ENCODE data around the gene FNTB. TPM values are rescaled to one million over a fixed set of nuclear protein-coding genes. Genes with fewer than 3 reads are reported as not detected.

FNTB gene
- total and polyA plus RNA-seq, 9 of the 15 experiments (the other 6 are each of a cell fraction or from before 2014, with no cell fraction given): 6.9 to 23.2 (median 12.2) TPM

- TF ChIP-seq, protein P1, sequence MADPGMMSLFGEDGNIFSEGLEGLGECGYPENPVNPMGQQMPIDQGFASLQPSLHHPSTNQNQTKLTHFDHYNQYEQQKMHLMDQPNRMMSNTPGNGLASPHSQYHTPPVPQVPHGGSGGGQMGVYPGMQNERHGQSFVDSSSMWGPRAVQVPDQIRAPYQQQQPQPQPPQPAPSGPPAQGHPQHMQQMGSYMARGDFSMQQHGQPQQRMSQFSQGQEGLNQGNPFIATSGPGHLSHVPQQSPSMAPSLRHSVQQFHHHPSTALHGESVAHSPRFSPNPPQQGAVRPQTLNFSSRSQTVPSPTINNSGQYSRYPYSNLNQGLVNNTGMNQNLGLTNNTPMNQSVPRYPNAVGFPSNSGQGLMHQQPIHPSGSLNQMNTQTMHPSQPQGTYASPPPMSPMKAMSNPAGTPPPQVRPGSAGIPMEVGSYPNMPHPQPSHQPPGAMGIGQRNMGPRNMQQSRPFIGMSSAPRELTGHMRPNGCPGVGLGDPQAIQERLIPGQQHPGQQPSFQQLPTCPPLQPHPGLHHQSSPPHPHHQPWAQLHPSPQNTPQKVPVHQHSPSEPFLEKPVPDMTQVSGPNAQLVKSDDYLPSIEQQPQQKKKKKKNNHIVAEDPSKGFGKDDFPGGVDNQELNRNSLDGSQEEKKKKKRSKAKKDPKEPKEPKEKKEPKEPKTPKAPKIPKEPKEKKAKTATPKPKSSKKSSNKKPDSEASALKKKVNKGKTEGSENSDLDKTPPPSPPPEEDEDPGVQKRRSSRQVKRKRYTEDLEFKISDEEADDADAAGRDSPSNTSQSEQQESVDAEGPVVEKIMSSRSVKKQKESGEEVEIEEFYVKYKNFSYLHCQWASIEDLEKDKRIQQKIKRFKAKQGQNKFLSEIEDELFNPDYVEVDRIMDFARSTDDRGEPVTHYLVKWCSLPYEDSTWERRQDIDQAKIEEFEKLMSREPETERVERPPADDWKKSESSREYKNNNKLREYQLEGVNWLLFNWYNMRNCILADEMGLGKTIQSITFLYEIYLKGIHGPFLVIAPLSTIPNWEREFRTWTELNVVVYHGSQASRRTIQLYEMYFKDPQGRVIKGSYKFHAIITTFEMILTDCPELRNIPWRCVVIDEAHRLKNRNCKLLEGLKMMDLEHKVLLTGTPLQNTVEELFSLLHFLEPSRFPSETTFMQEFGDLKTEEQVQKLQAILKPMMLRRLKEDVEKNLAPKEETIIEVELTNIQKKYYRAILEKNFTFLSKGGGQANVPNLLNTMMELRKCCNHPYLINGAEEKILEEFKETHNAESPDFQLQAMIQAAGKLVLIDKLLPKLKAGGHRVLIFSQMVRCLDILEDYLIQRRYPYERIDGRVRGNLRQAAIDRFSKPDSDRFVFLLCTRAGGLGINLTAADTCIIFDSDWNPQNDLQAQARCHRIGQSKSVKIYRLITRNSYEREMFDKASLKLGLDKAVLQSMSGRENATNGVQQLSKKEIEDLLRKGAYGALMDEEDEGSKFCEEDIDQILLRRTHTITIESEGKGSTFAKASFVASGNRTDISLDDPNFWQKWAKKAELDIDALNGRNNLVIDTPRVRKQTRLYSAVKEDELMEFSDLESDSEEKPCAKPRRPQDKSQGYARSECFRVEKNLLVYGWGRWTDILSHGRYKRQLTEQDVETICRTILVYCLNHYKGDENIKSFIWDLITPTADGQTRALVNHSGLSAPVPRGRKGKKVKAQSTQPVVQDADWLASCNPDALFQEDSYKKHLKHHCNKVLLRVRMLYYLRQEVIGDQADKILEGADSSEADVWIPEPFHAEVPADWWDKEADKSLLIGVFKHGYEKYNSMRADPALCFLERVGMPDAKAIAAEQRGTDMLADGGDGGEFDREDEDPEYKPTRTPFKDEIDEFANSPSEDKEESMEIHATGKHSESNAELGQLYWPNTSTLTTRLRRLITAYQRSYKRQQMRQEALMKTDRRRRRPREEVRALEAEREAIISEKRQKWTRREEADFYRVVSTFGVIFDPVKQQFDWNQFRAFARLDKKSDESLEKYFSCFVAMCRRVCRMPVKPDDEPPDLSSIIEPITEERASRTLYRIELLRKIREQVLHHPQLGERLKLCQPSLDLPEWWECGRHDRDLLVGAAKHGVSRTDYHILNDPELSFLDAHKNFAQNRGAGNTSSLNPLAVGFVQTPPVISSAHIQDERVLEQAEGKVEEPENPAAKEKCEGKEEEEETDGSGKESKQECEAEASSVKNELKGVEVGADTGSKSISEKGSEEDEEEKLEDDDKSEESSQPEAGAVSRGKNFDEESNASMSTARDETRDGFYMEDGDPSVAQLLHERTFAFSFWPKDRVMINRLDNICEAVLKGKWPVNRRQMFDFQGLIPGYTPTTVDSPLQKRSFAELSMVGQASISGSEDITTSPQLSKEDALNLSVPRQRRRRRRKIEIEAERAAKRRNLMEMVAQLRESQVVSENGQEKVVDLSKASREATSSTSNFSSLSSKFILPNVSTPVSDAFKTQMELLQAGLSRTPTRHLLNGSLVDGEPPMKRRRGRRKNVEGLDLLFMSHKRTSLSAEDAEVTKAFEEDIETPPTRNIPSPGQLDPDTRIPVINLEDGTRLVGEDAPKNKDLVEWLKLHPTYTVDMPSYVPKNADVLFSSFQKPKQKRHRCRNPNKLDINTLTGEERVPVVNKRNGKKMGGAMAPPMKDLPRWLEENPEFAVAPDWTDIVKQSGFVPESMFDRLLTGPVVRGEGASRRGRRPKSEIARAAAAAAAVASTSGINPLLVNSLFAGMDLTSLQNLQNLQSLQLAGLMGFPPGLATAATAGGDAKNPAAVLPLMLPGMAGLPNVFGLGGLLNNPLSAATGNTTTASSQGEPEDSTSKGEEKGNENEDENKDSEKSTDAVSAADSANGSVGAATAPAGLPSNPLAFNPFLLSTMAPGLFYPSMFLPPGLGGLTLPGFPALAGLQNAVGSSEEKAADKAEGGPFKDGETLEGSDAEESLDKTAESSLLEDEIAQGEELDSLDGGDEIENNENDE (IDR thresholded peaks at IDR 0.05; ENCODE audit: low read depth, low read length): no peak
These were observed 118.1 kb downstream of the FNTB start (continued) for GRCh38 chr14:65104791-65105190.

Data from K562 (cell line).